Cardiac septum (tissue), 1 donor: ENCODE measurements around the gene PAF1. TPM values are rescaled to one million over a fixed set of nuclear protein-coding genes. Genes with fewer than 3 reads are reported as not detected.

Source experiments
- DNase-seq: peaks from one replicate; pipeline ENCODE4 v3.0.0-alpha.2; 2020; ENCODE audit warnings: low spot score
- intact Hi-C: fragments of 100-400 bp; cut with DNase I; formaldehyde crosslinking; loops from one replicate; pipeline ENCODE4 v1.14.0; 2022
- total RNA-seq: library from RNA; stranded (reverse); fragmentation: NEBNext Ultra II Directional; extraction: Animal tissue kit (Norgen Biotek cat#: 25700); gene quantifications from one replicate; pipeline ENCODE4 v1.2.1, GENCODE V29; 2021
- donor health status: DM: no; HTN: no; CAD: no.

Gene PAF1
- total RNA-seq, 1 donor from 2014 or later = 38.0 TPM

- peak; percentile 83 for DNase-seq
- intact Hi-C loops = no loop called here
Measured at GRCh38 chr19:39407660-39408391, 16.9 kb upstream of the PAF1 start.

- intact Hi-C loops = no loop called here
- DNase-seq = no peak
Measured at GRCh38 chr19:39407410-39407659, 16.4 kb upstream of the PAF1 start.

- intact Hi-C loops = no loop called here
- DNase-seq = peak; percentile 97
Measured at GRCh38 chr19:39406656-39407409, 15.9 kb upstream of the PAF1 start, which contains the start of gene ZFP36. TSS of gene ZFP36 (plus strand) at chr19:39406847. CDS start at chr19:39406905, 58 bp downstream.

GRCh38 chr19:39405958-39406655, 15.2 kb upstream of the PAF1 start:
- intact Hi-C loops = no loop called here
- no peak for DNase-seq

GRCh38 chr19:39405261-39405957, 14.5 kb upstream of the PAF1 start:
- no peak for DNase-seq
- intact Hi-C loops = no loop called here

- intact Hi-C loops = no loop called here
- DNase-seq = peak; percentile 99
Measured at GRCh38 chr19:39403331-39404312, 12.7 kb upstream of the PAF1 start.

GRCh38 chr19:39402346-39403300, 11.7 kb upstream of the PAF1 start:
- peak; percentile 97 for DNase-seq
- intact Hi-C loops = loop anchor here (1.0 kb wide), 1 partner anchor 9 kb away; no protein-coding TSS in a partner anchor

- DNase-seq = no peak
Measured at GRCh38 chr19:39401549-39402345, 10.8 kb upstream of the PAF1 start.

GRCh38 chr19:39401070-39401548, 10.2 kb upstream of the PAF1 start:
- intact Hi-C loops = no loop called here
- no peak for DNase-seq

More at GRCh38 chr19:39401549-39402345, 10.8 kb upstream of the PAF1 start:
- intact Hi-C loops = loop anchor here (1.0 kb wide), 1 partner anchor 10 kb away; no protein-coding TSS in a partner anchor

- no peak for DNase-seq
- intact Hi-C loops = no loop called here
Measured at GRCh38 chr19:39400061-39400460, 9.2 kb upstream of the PAF1 start.

- DNase-seq = no peak
- intact Hi-C loops = loop anchor here (5.0 kb wide), 1 partner anchor 133 kb away; the partner anchor contains the start of gene EID2B
Measured at GRCh38 chr19:39399668-39400050, 8.8 kb upstream of the PAF1 start.

- intact Hi-C loops = loop anchor here (5.0 kb wide), 1 partner anchor 134 kb away; the partner anchor contains the start of gene EID2B
Measured at GRCh38 chr19:39398297-39398864, 7.5 kb upstream of the PAF1 start.

GRCh38 chr19:39397360-39398296, 6.7 kb upstream of the PAF1 start:
- DNase-seq = peak; percentile 95
- intact Hi-C loops = loop anchor here (2.0 to 5.0 kb wide), 2 partner anchors 13 to 135 kb away; partner anchors contain the start of gene EID2B

More at GRCh38 chr19:39398297-39398864, 7.5 kb upstream of the PAF1 start:
- DNase-seq = peak; percentile 96

GRCh38 chr19:39390451-39390750, 505 bp downstream of the PAF1 start:
- intact Hi-C loops = no loop called here
- DNase-seq = no peak
